Heart left ventricle (tissue), 16 donors: ENCODE data around the gene ABCB4. TPM values are rescaled to one million over a fixed set of nuclear protein-coding genes. Genes with fewer than 3 reads are reported as not detected.

ENCODE experiments used
- ATAC-seq, 4 donors: fragments of 200-7000 bp; cut with Tn5 transposase; one replicate each; pipeline ENCODE4 v1.9.1; 2020 to 2022; ENCODE audit warnings: moderate library complexity in 4 of 4, mild to moderate bottlenecking in 3 of 4, moderate number of reproducible peaks in 1 of 4
- DNase-seq, 5 donors: peaks; one replicate each; pipeline ENCODE4 v3.0.0-alpha.2; 2020
- H3K27ac ChIP-seq, 12 donors: fragments of 200-600 bp; sonication (generic) in 4 of 12; one replicate each; pipeline versions ENCODE4 v1.5.0 to v1.8.0; 2016 to 2022; ENCODE audit warnings: mild to moderate bottlenecking in 2 of 12
- H3K27me3 ChIP-seq, 9 donors: fragments of 200-600 bp; sonication (generic) in 2 of 9; one replicate each; pipeline versions ENCODE4 v1.5.1 to v1.8.0; 2016 to 2022; ENCODE audit warnings: mild to moderate bottlenecking in 3 of 9
- H3K36me3 ChIP-seq, 9 donors: fragments of 200-600 bp; sonication (generic) in 2 of 9; one replicate each; pipeline versions ENCODE4 v1.5.0 to v1.8.0; 2018 to 2022; ENCODE audit warnings: mild to moderate bottlenecking in 2 of 9
- H3K4me1 ChIP-seq, 12 donors: fragments of 200-600 bp; sonication (generic) in 4 of 12; one replicate each; pipeline versions ENCODE4 v1.5.0 to v1.8.0; 2016 to 2022; ENCODE audit warnings: mild to moderate bottlenecking in 3 of 12
- H3K4me3 ChIP-seq, 12 donors: fragments of 200-600 bp; sonication (generic) in 4 of 12; one replicate each; pipeline versions ENCODE4 v1.5.0 to v1.8.0; 2017 to 2022; ENCODE audit warnings: mild to moderate bottlenecking in 9 of 12, moderate library complexity in 4 of 12
- H3K9me3 ChIP-seq, 12 donors: fragments of 200-600 bp; sonication (generic) in 4 of 12; one replicate each; pipeline versions ENCODE4 v1.5.0 to v1.8.0; 2016 to 2022; ENCODE audit warnings: mild to moderate bottlenecking in 1 of 12
- POLR2A ChIP-seq, 2 donors: fragments of 450-650 bp; IDR thresholded peaks; one replicate each; pipeline ENCODE4 v1.6.1; 2017; ENCODE audit warnings: antibody characterized with exemption in 2 of 2, mild to moderate bottlenecking in 2 of 2, moderate library complexity in 2 of 2
- WGBS, 4 donors: extraction: QIAGEN DNeasy Blood & Tissue Kit in 2 of 4; methylation state at CpG; one replicate each; pipeline versions ENCODE4 v1.1.5 to v1.1.7; 2013 to 2018; 5-methylcytosine and 5-hydroxymethylcytosine counted together
- intact Hi-C, 10 donors: fragments of 100-400 bp; cut with DNase I; formaldehyde crosslinking; loops; one replicate each; pipeline versions ENCODE4 v1.11.1 to v1.14.2; 2022
- polyA plus RNA-seq, 2 donors: library from polyadenylated mRNA; stranded (reverse); fragments of 200-250 nt; gene quantifications; one replicate each; pipeline ENCODE4 v1.2.3, GENCODE V29; 2013
- total RNA-seq, 9 donors: library from RNA; depleted of rRNA in 2 of 9; stranded (reverse); fragments of >200 nt in 2 of 9; fragmentation: NEBNext Ultra II Directional in 3 of 9; extraction: Animal tissue kit (Norgen Biotek cat#: 25700) in 3 of 9; gene quantifications; one replicate each; pipeline versions ENCODE4 v1.1.0 to v1.2.4, GENCODE V29; 2016 to 2023
- TF ChIP-seq, protein P1 (sequence below), 12 donors: fragments of 200-600 bp; sonication (generic) in 4 of 12; IDR thresholded peaks; one replicate each; pipeline versions ENCODE4 v1.5.0 to v1.8.0; 2018 to 2022; ENCODE audit warnings: antibody characterized with exemption in 12 of 12, mild to moderate bottlenecking in 5 of 12
- donor health status: ischemic (EF 13 %, LVEDD 7.1; RV severe dilation, severe dysfunction).
- donor health status: healthy with polysubstance abuse.
- donor health status: DM: no; HTN: yes; CAD: no.
- donor health status: DM: no; HTN: no; CAD: no.
- donor health status: ischemic (EF 25% LVEDD 6.9; RV normal size, moderate dysfunction).
- donor health status: ischemic (EF 25% LVEDD 5.7; RV mildly dilated, moderate dysfunction).
- donor health status: healthy.
- donor health status: DM: yes; HTN: yes; CAD: no.
- donor health status: ischemic (EF 35%, LVEDD 5.7; RV mildly dilated, moderate dysfunction).
- donor health status: nonischemic (EF 11% LVEDD 7.7; RV severe dilation, severe dysfunction).
- donor health status: DM: yes; HTN: yes; CAD: no.
- donor health status: PGD.
- donor health status: ischemic (EF 29% LVEDD 5.4; RV normal size, mild dysfunction).
- donor health status: nonischemic (EF 23%, LVEDD 6.1; RV moderate dilation, normal function).

Gene ABCB4
- total and polyA plus RNA-seq, 11 donors: 0.87 to 9.6 (median 6.8) TPM

DNA sequence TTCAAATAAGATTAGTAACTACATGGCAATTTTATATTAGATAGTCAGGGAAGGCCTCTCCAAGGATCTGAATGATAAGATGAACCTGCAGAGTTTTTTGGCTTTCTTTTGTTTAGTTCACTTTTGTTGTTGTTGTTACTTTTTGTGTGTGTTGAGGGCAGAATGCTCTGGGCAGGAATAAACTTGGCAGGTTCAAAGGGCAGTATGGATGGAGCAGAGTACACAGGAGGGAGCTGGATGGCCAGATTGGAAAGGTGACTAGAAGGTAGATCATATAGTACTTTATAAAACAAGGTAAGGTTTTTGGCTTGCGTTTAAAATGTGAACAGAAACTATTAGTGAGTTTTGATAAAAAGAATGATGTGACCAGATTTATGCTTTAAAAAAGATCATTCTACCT lies 112.1 kb downstream of the ABCB4 start:
- DNase-seq: no peak
- no peak for TF ChIP-seq POLR2A (IDR thresholded peaks at IDR 0.05)
- TF ChIP-seq, protein P1, sequence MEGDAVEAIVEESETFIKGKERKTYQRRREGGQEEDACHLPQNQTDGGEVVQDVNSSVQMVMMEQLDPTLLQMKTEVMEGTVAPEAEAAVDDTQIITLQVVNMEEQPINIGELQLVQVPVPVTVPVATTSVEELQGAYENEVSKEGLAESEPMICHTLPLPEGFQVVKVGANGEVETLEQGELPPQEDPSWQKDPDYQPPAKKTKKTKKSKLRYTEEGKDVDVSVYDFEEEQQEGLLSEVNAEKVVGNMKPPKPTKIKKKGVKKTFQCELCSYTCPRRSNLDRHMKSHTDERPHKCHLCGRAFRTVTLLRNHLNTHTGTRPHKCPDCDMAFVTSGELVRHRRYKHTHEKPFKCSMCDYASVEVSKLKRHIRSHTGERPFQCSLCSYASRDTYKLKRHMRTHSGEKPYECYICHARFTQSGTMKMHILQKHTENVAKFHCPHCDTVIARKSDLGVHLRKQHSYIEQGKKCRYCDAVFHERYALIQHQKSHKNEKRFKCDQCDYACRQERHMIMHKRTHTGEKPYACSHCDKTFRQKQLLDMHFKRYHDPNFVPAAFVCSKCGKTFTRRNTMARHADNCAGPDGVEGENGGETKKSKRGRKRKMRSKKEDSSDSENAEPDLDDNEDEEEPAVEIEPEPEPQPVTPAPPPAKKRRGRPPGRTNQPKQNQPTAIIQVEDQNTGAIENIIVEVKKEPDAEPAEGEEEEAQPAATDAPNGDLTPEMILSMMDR (IDR thresholded peaks at IDR 0.05): no peak
- Histone ChIP-seq H3K4me3 (no peak overlapping the region), H3K36me3 (peaks cover 0 to 62% (median 13%) of the 10 kb centered on the region in 9 donors), H3K27ac (no peak overlapping the region), H3K4me1 (no peaks in the 10 kb centered on the region), H3K27me3 (no peaks in the 10 kb centered on the region), H3K9me3 (no peaks in the 10 kb centered on the region)
- intact Hi-C loops: no loop called here
- 97 to 100% (median 100%) methylated on average over 1 of the region's 1 CpG for WGBS, 4 donors
- ATAC-seq: no peak

DNA sequence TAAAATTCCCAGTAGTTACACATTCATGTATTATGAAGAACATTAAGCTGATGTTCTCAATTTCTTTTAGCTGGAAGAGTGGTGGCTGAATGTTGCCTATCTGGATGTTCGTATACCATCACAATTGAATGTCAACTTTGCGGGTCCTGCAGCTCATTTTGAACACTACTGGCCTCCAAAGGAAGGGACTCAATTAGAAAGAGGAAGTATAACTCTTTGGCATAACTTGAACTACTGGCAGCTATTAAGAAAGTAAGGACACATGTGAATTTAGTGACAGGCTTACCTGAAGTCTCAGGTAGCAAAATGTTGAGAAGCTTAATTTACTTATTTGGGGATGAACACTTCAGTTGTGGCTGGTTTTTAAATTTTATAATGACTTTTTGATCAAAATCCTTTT lies 114.2 kb downstream of the ABCB4 start:
- TF ChIP-seq POLR2A (IDR thresholded peaks at IDR 0.05): no peak
- TF ChIP-seq, protein P1 (IDR thresholded peaks at IDR 0.05): no peak
- Histone ChIP-seq H3K27me3 (no peaks in the 10 kb centered on the region), H3K4me1 (no peaks in the 10 kb centered on the region), H3K9me3 (no peaks in the 10 kb centered on the region), H3K36me3 (peaks cover 0 to 52% (median 8%) of the 10 kb centered on the region in 9 donors), H3K4me3 (no peak overlapping the region), H3K27ac (no peak overlapping the region)
- intact Hi-C loops: no loop called here
- 91 to 97% (median 95%) methylated on average over 2 of the region's 2 CpGs for WGBS, 4 donors
- ATAC-seq (no peak), DNase-seq (no peak)

DNA sequence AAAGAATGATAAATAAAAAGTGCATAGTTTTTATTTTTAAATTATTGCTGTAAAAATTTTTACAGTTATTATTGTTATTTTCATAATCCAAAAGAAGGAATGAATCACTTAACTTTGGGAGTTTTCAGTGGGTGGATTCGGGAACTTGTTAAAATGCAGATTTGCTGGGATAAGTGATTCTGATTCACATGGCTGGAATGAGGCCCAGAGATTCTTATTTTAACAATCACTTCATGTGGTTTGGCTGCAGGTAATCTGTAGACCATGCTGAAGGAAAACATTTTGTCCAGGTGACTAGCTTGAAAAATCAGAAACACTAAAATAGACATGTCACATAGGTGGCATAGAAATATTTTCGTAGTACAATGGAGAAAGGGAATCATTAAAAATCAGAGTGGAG lies 116.1 kb downstream of the ABCB4 start:
- H3K36me3 ChIP-seq: peaks cover 0 to 54% (median 15%) of the 10 kb centered on the region in 9 donors
- H3K4me3 ChIP-seq: no peak overlapping the region
- intact Hi-C loops: no loop called here
- DNase-seq: no peak
- H3K27ac ChIP-seq: no peak overlapping the region
- WGBS, 4 donors: 72 to 93% (median 89%) methylated on average over 2 of the region's 2 CpGs
- H3K27me3 ChIP-seq: no peaks in the 10 kb centered on the region
- no peak for ATAC-seq
- no peak for TF ChIP-seq POLR2A (IDR thresholded peaks at IDR 0.05)
- TF ChIP-seq, protein P1 (IDR thresholded peaks at IDR 0.05): no peak
- peaks cover 0 to 13% (median 3%) of the 10 kb centered on the region in 12 donors for H3K9me3 ChIP-seq
- H3K4me1 ChIP-seq: no peaks in the 10 kb centered on the region

DNA sequence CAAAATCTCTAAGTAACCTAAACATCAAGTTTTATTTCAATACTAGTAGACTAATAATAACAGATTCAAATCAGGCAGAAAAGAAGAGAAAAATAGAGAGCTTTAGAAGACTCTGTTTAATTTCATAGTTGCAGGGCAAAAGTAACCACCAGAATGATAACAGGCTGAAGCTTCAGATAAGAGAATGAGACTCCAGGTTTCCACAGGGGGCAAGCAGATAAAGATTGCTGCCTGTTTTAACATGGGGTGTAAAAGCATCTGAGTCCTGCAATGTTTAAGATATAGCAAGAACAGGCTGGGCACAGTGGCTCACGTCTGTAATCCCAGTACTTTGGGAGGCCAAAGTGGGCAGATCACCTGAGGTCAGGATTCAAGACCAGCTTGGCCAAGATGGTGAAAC lies 119.0 kb downstream of the ABCB4 start:
- Histone ChIP-seq H3K9me3 (peaks cover 0 to 23% (median 7%) of the 10 kb centered on the region in 12 donors), H3K4me3 (no peak overlapping the region), H3K27me3 (no peaks in the 10 kb centered on the region), H3K4me1 (no peaks in the 10 kb centered on the region), H3K27ac (no peak overlapping the region), H3K36me3 (peaks cover 0 to 55% (median 30%) of the 10 kb centered on the region in 9 donors)
- ATAC-seq (no peak), DNase-seq (no peak)
- TF ChIP-seq, protein P1 (IDR thresholded peaks at IDR 0.05): no peak
- TF ChIP-seq POLR2A (IDR thresholded peaks at IDR 0.05): no peak
- 69 to 77% (median 73%) methylated on average over 1 of the region's 1 CpG for WGBS, 4 donors
- intact Hi-C loops: no loop called here
